Measurements from ENCODE around the gene GTF2IRD1.
"Not testable (repeated sequence)": the region's sequence is repeated elsewhere in the genome, so short reads cannot be mapped to it uniquely, and the experiment has no call there.

GTF2IRD1 gene

GRCh38 chr7:74527842-74528241 lies 74.1 kb downstream of the GTF2IRD1 start:
- no peaks in the 10 kb centered on the region for H3K4me1 Mint-ChIP-seq
- no peak overlapping the region for H3K27ac Mint-ChIP-seq
- H3K27me3 Mint-ChIP-seq = no peaks in the 10 kb centered on the region
- H3K36me3 Mint-ChIP-seq = no peaks in the 10 kb centered on the region
- no peak overlapping the region for H3K4me3 Mint-ChIP-seq
- no peaks in the 10 kb centered on the region for H3K9me3 Mint-ChIP-seq

- H3K27me3 Mint-ChIP-seq, H3K4me3 Mint-ChIP-seq, H3K36me3 Mint-ChIP-seq, H3K4me1 Mint-ChIP-seq, H3K27ac Mint-ChIP-seq, H3K9me3 Mint-ChIP-seq: not testable (repeated sequence)
These were observed 75.1 kb downstream of the GTF2IRD1 start for GRCh38 chr7:74528773-74529172.

- Mint-ChIP-seq H3K9me3 (no peaks in the 10 kb centered on the region), H3K27me3 (no peaks in the 10 kb centered on the region), H3K4me1 (no peaks in the 10 kb centered on the region), H3K27ac (no peak overlapping the region), H3K36me3 (no peaks in the 10 kb centered on the region), H3K4me3 (no peak overlapping the region)
These were observed 82.2 kb downstream of the GTF2IRD1 start for GRCh38 chr7:74535951-74536356.

GRCh38 chr7:74541937-74542336 lies 88.2 kb downstream of the GTF2IRD1 start:
- H3K27ac Mint-ChIP-seq, H3K4me1 Mint-ChIP-seq, H3K4me3 Mint-ChIP-seq, H3K36me3 Mint-ChIP-seq, H3K27me3 Mint-ChIP-seq, H3K9me3 Mint-ChIP-seq: not testable (repeated sequence)

- no peaks in the 10 kb centered on the region for H3K27me3 Mint-ChIP-seq
- no peak overlapping the region for H3K4me3 Mint-ChIP-seq
- no peaks in the 10 kb centered on the region for H3K36me3 Mint-ChIP-seq
- H3K27ac Mint-ChIP-seq = no peak overlapping the region
- H3K4me1 Mint-ChIP-seq = no peaks in the 10 kb centered on the region
- H3K9me3 Mint-ChIP-seq = no peaks in the 10 kb centered on the region
These were observed 88.9 kb downstream of the GTF2IRD1 start for GRCh38 chr7:74542558-74543117.

GRCh38 chr7:74544706-74545469 lies 91.2 kb downstream of the GTF2IRD1 start:
- no peaks in the 10 kb centered on the region for H3K27me3 Mint-ChIP-seq
- H3K27ac Mint-ChIP-seq = no peak overlapping the region
- H3K9me3 Mint-ChIP-seq = no peaks in the 10 kb centered on the region
- no peaks in the 10 kb centered on the region for H3K36me3 Mint-ChIP-seq
- H3K4me1 Mint-ChIP-seq = no peaks in the 10 kb centered on the region
- H3K4me3 Mint-ChIP-seq = no peak overlapping the region

GRCh38 chr7:74545921-74546320 lies 92.2 kb downstream of the GTF2IRD1 start:
- H3K36me3 Mint-ChIP-seq = no peaks in the 10 kb centered on the region
- H3K27ac Mint-ChIP-seq = no peak overlapping the region
- no peak overlapping the region for H3K4me3 Mint-ChIP-seq
- no peaks in the 10 kb centered on the region for H3K4me1 Mint-ChIP-seq
- no peaks in the 10 kb centered on the region for H3K27me3 Mint-ChIP-seq
- H3K9me3 Mint-ChIP-seq = no peaks in the 10 kb centered on the region

- H3K27me3 Mint-ChIP-seq, H3K4me3 Mint-ChIP-seq, H3K36me3 Mint-ChIP-seq, H3K9me3 Mint-ChIP-seq, H3K4me1 Mint-ChIP-seq, H3K27ac Mint-ChIP-seq: not testable (repeated sequence)
These were observed 99.9 kb downstream of the GTF2IRD1 start for GRCh38 chr7:74553596-74554012.

GRCh38 chr7:74554178-74554577 lies 100.5 kb downstream of the GTF2IRD1 start:
- Mint-ChIP-seq H3K9me3 (no peaks in the 10 kb centered on the region), H3K4me1 (no peaks in the 10 kb centered on the region), H3K36me3 (no peaks in the 10 kb centered on the region), H3K27ac (no peak overlapping the region), H3K4me3 (no peak overlapping the region), H3K27me3 (no peaks in the 10 kb centered on the region)

- no peaks in the 10 kb centered on the region for H3K27me3 Mint-ChIP-seq
- H3K9me3 Mint-ChIP-seq = no peaks in the 10 kb centered on the region
- H3K4me1 Mint-ChIP-seq = no peaks in the 10 kb centered on the region
- no peak overlapping the region for H3K27ac Mint-ChIP-seq
- no peaks in the 10 kb centered on the region for H3K36me3 Mint-ChIP-seq
- no peak overlapping the region for H3K4me3 Mint-ChIP-seq
These were observed 106.5 kb downstream of the GTF2IRD1 start for GRCh38 chr7:74560086-74560719.

GRCh38 chr7:74561898-74562613 lies 108.3 kb downstream of the GTF2IRD1 start:
- no peaks in the 10 kb centered on the region for H3K36me3 Mint-ChIP-seq
- H3K27me3 Mint-ChIP-seq = no peaks in the 10 kb centered on the region
- H3K4me1 Mint-ChIP-seq = no peaks in the 10 kb centered on the region
- no peaks in the 10 kb centered on the region for H3K9me3 Mint-ChIP-seq
- no peak overlapping the region for H3K27ac Mint-ChIP-seq
- H3K4me3 Mint-ChIP-seq = no peak overlapping the region

- not testable (repeated sequence) for H3K9me3 Mint-ChIP-seq, H3K27ac Mint-ChIP-seq, H3K4me3 Mint-ChIP-seq, H3K36me3 Mint-ChIP-seq, H3K4me1 Mint-ChIP-seq, H3K27me3 Mint-ChIP-seq
These were observed 109.9 kb downstream of the GTF2IRD1 start for GRCh38 chr7:74563639-74564038.

GRCh38 chr7:74567318-74567668 lies 113.6 kb downstream of the GTF2IRD1 start:
- no peak overlapping the region for H3K4me3 Mint-ChIP-seq
- H3K4me1 Mint-ChIP-seq = peaks cover 5% of the 10 kb centered on the region
- no peaks in the 10 kb centered on the region for H3K36me3 Mint-ChIP-seq
- H3K27ac Mint-ChIP-seq = no peak overlapping the region
- no peaks in the 10 kb centered on the region for H3K27me3 Mint-ChIP-seq
- no peaks in the 10 kb centered on the region for H3K9me3 Mint-ChIP-seq

GRCh38 chr7:74568658-74569057 lies 115.0 kb downstream of the GTF2IRD1 start:
- Mint-ChIP-seq H3K4me3 (no peak overlapping the region), H3K36me3 (no peaks in the 10 kb centered on the region), H3K27me3 (no peaks in the 10 kb centered on the region), H3K9me3 (no peaks in the 10 kb centered on the region), H3K4me1 (peaks cover 5% of the 10 kb centered on the region), H3K27ac (no peak overlapping the region)

GRCh38 chr7:74569501-74570075 lies 115.9 kb downstream of the GTF2IRD1 start:
- Mint-ChIP-seq H3K9me3 (no peaks in the 10 kb centered on the region), H3K27me3 (no peaks in the 10 kb centered on the region), H3K27ac (no peak overlapping the region), H3K4me3 (no peak overlapping the region), H3K4me1 (peaks cover 5% of the 10 kb centered on the region), H3K36me3 (no peaks in the 10 kb centered on the region)
